Transverse colon (tissue), 4 donors: ENCODE measurements around the gene C11orf65.

Experiments used
- POLR2AphosphoS5 ChIP-seq, 3 donors: sonication (generic); formaldehyde crosslinking; IDR thresholded peaks; one replicate each; pipeline ENCODE4 v1.6.1; 2016; ENCODE audit warnings: antibody characterized with exemption in 3 of 3
- TF ChIP-seq, protein P1 (sequence below), 5 experiments: fragments of 200-600 bp in 3 of 5; fragments of 450-650 bp in 2 of 5; sonication (generic) in 3 of 5; IDR thresholded peaks; 1 replicate in 2 of 5; 2 replicates in 3 of 5; pipeline ENCODE4 v1.5.1; 2016 to 2017; ENCODE audit warnings: antibody characterized with exemption in 5 of 5, inconsistent platforms in 3 of 5, mild to moderate bottlenecking in 2 of 5, moderate library complexity in 1 of 5

GRCh38 chr11:108486828-108487227 lies 19.5 kb upstream of the C11orf65 start:
- TF ChIP-seq, protein P1, sequence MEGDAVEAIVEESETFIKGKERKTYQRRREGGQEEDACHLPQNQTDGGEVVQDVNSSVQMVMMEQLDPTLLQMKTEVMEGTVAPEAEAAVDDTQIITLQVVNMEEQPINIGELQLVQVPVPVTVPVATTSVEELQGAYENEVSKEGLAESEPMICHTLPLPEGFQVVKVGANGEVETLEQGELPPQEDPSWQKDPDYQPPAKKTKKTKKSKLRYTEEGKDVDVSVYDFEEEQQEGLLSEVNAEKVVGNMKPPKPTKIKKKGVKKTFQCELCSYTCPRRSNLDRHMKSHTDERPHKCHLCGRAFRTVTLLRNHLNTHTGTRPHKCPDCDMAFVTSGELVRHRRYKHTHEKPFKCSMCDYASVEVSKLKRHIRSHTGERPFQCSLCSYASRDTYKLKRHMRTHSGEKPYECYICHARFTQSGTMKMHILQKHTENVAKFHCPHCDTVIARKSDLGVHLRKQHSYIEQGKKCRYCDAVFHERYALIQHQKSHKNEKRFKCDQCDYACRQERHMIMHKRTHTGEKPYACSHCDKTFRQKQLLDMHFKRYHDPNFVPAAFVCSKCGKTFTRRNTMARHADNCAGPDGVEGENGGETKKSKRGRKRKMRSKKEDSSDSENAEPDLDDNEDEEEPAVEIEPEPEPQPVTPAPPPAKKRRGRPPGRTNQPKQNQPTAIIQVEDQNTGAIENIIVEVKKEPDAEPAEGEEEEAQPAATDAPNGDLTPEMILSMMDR (IDR thresholded peaks at IDR 0.05) = no peak
- TF ChIP-seq POLR2AphosphoS5 (IDR thresholded peaks at IDR 0.05) = no peak
